NOMO-1 treated with dmso at 0.1 percent for 144 hours (cell line): ENCODE measurements around the gene RBM20.

Experiments
- DNase-seq: peaks from one replicate; lab custom pipeline; 2025; ENCODE audit not compliant: unreplicated experiment; lab: John Stamatoyannopoulos, UW

The RBM20 gene

GRCh38 chr10:110730345-110731050 is 86.4 kb downstream of the RBM20 start:
- no peak for DNase-seq

DNA sequence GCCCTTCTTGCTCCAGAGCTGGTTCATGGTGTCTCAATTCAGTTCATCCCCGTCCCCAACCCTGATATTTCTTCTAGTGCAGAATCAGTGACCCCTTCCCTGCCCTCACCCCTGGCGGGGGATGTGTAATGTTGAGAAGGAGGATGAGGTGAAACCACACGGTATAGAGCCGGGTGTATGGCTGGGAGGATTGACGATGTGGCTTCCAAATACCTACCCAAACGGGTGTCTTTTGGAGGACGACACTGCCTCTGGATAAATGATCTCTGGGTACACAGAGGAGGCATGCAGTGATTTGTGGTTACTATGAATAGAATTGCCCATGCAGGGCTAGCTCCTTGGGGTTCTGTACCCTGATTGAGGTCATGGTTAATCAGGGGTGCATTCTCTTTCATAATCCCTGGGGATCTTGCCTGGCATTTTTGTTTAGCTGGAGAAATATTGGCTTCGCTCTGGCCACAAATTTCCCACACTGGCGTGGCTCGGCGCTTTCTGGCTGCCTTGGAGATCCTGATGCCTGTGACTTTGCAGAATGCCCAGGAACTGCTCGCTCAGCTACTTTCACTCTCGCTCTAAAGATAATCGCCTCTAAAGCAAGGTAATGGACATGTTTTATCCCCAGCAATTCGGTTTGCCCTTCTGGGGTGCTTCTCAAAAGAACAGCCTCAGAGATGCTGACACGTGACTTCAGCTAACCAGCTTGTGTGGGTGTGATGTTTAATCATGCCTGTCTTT is 89.2 kb downstream of the RBM20 start:
- DNase-seq = no peak

- no peak for DNase-seq
Measured at GRCh38 chr10:110735620-110736027, 91.5 kb downstream of the RBM20 start.

DNA sequence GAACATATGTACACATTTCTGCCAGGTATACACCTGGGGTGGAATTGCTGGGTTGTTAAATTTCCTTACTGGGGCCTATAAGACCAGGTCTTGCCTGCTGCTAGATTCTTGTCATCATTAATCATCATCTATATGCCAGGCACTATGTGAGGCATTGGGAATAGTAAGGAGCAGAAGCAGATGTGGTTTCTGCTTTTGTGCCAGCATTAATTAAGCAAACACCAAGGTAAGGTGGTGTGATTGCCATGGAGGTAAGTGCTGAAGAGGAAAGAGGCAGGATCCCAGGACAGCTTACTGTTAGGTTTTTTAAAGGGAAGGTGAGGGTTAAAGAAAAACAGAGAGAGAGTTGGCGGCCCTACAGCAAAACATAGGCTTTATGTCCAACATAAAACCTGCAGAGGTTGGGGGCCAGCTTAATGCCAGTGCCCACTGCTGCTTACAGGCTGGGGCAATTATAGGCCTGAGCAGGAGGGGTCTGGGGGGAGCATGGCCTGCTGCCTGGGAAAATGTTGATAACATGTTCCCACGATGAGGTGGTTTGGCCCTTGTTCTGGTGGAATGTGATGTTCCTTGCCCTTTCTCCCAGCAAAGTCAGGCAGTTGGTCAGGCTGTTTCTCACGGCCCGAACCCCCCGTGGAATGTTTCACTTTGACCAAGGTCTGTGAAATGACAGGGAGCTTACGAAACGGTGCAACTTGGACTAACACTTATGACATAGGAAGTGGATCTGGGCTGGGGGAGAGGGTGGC is 93.9 kb downstream of the RBM20 start:
- DNase-seq = no peak

GRCh38 chr10:110739811-110740271 is 95.7 kb downstream of the RBM20 start:
- DNase-seq = no peak

DNA sequence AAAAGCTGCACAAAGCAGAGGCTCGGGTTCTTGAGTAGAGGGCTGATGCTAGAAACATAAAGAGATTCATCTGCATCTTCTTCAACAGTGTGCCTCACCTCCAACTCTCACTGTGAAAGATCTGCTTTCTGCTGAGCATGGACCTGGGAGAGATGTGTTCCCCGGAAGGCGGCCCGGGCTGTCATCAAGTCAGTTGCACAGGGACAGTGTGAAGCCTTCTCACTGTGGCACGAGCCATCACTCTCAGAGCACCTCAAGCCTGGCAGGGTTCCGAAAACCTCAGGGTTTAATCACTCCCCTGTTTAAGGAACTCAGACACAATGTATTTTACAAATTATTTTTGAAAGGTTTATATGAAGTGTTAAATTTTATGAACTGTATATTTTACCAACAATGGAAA is 98.7 kb downstream of the RBM20 start:
- DNase-seq = no peak

DNA sequence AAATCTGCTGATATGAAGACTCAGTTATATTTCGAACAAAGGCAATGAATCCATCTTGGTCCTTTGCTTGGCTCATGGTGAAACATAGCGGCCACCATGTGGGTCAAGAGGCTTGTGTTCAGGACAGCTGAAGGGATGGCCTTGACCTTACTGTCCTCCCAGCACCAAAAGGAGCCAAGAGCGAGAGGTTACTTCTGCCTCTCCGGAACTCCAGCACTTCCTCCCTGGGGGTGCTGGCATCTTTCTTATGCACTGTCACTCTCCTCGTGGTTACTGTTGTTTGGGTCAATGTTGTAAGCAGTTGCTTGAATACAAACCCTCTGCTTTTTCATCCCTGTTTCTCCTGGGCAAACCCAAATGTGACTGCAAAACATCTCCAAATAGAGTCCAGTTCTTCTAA is 100.6 kb downstream of the RBM20 start:
- DNase-seq = no peak

DNA sequence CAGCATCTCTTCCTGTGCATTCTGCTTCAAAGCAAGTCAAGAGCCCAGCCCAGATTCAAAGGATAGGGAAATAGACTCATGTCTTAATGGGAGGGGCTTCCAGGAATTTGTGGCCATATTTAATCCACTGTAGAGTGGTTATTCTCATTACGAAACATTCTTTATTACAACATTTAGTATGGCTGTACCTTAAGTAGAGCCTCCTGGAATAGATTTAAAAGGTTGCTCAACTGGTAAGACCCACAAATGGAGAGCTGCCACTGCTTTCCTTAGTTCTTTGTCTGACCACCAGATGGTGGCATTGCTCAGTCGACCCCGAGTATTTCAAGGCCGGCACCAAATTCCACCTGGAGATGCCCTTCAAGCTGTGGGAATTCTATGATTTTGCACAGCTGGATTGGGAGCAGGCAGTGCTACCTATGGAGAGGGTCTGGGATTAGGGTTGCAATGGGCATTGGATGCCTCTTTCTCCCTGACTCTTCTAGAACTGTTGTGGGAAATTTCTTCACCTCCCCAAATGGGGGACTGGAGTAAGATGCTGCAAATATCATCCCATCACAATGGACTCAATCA is 102.2 kb downstream of the RBM20 start:
- DNase-seq = peak; percentile 46

- no peak for DNase-seq
Measured at GRCh38 chr10:110746969-110747608, 103.0 kb downstream of the RBM20 start.

- DNase-seq = no peak
Measured at GRCh38 chr10:110747609-110748464, 103.7 kb downstream of the RBM20 start.

- DNase-seq = no peak
Measured at GRCh38 chr10:110748970-110749369, 104.8 kb downstream of the RBM20 start.

- no peak for DNase-seq
Measured at GRCh38 chr10:110750931-110751330, 106.8 kb downstream of the RBM20 start.

DNA sequence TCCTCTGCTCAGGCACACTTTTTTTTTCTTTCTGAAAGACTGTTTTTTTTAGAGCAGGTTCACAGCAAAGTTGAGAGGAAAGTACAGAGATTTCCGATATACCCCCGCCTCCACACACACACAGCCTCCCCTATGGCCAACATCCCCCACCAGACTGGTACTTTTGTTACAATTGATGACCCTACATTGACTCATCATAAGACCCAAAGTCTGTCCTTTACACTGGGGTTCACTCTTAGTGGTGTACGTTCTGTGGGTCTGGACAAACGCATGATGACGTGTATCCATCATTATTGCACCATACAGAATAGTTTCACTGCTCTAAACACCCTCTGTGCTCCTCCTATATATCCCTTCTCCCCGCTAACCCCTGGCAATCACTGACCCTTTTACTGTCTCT is 107.7 kb downstream of the RBM20 start:
- no peak for DNase-seq

DNA sequence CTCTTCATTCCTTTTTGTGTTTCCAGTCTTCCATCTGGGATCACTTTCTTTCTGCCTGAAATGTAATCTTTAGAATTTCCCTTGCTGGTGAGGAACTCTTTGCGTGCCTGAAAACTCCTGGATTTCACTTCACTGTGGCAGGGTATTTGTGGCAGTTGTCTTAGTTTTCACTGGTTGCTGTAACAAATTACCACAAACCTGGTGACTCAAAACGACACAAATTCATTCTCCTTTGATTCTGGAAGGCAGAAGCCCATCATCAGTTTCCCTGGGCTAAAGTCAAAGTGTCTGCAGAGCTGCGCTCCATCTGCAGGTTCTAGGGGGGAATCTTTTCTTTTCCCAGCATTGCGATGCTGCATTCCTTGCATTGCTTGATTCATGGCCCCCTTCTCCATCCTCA is 109.3 kb downstream of the RBM20 start:
- no peak for DNase-seq

GRCh38 chr10:110754375-110755105 is 110.4 kb downstream of the RBM20 start:
- DNase-seq = no peak

DNA sequence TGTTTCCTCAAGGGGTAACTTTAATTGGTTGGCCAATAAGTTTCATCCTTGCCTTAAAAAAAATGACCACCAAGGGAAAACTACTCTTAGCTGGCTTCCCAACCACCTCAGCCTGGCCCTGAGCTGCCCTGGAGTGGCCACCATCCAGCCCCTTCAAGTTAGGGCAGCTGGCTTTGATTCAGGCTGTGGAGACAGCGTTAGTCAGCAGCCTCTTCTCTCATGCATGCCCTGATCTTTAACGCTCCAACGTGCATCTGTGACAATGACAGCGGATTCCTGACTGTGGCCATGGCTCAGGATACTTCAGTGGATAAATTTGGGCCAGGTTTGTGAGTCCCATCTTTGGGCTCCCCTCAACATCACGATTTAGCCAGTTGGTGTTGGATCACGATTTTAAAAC is 111.6 kb downstream of the RBM20 start:
- no peak for DNase-seq

DNA sequence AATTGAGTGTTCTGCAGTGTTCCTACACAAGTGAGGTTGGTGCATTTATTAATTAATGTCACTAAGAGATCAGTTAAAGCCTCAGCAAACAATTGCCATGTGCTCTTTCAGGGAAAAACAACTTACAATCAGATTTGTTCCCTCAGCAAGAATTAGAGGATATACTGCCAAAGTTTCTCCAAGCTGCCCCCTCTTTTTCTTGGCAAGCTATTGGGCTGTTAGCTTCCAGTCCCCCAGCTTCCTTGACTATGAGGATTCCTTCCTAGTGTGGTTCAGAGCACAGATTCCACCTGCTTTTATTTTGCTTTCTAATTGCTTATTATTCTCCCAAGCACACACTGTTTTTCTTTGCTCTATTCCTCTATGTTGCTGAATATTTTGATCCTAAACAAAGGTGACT is 112.7 kb downstream of the RBM20 start:
- DNase-seq = no peak

GRCh38 chr10:110757586-110757985 is 113.5 kb downstream of the RBM20 start:
- no peak for DNase-seq

DNA sequence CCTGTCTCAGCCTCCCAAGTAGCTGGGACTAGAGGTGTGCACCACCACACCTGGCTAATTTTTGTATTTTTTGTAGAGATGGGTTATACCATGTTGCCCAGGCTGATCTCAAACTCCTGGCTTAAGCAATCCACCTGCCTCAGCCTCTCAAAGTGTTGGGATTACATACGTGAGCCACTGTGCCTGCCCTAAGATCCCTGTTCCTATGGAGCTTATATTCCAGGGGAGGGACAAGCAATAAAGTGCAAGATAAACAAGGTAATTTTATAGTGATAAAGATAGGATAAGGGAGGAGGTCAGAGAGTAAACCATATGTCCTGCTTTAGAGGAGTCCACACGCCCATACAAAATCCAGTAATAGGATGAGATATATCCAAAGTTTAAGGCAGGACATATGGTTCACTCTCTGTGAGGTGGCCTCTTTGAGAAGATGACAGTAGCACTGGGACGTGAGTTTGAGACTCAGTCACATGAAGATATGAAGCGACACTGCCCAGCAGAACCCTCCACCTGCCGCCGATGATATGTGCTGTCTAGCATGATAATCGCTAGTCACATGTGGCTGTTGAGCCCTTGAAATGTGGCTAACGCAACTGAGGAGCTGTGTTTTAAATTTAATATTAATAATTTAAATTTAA is 114.1 kb downstream of the RBM20 start:
- DNase-seq = no peak
